ENCODE results near the gene RTP3. TPM values are rescaled to one million over a fixed set of nuclear protein-coding genes. Genes with fewer than 3 reads are reported as not detected.

RTP3 gene
- polyA plus RNA-seq, 1 of the 3 experiments (the other 2 are of a cell fraction), result not detected

DNA sequence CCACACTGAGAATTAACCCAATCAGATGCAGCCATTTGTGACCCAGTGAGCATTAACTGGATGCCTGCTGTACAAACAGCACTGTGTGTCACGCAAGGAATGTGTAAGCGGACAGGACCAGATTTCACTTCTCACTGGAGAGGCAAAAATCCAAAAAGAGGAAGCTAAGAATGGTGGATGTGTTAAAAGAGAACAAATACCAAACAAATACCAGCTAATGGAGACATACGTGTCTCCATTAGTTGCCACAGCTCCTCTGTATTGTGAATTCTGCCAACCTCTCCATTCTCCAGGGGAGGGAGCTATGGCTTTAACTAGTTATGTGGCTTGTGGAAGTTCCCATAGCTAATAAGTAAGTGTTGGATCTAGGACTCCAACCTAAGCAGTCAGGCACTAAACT, 35.7 kb upstream of the RTP3 start:
- ChIA-PET CTCF (interaction anchor here (0.7 to 6.3 kb wide), 6 partner anchors 9 to 341 kb away, joined by 3 to 39 read pairs (median 4); no protein-coding TSS in a partner anchor), POLR2A (no interaction called here)
- Histone ChIP-seq H2AFZ (ENCODE audit: low read depth) (no peak overlapping the region), H3F3A (replicated peaks; ENCODE audit: insufficient read depth) (no peaks in the 10 kb centered on the region), H3K9me2 (no peaks in the 10 kb centered on the region), H3K27me3 (ENCODE audit: insufficient read depth) (peaks cover 25% of the 10 kb centered on the region), H3K9ac (no peak overlapping the region), H3K4me2 (no peak overlapping the region), H3K4me1 (ENCODE audit: control insufficient read depth in 1 of 2, insufficient read depth in 2 of 2, low read depth in 1 of 2, low read length in 1 of 2) (no peaks in the 10 kb centered on the region; a peak in 1 of 4 replicates), H3K4me3 (ENCODE audit: low read depth in 2 of 2, low read length in 1 of 2) (no peak overlapping the region), H3K27ac (ENCODE audit: low read depth in 2 of 2, low read length in 1 of 2) (no peak overlapping the region), H4K20me1 (ENCODE audit: insufficient read depth) (no peaks in the 10 kb centered on the region), H3K9me3 (no peaks in the 10 kb centered on the region), H3K79me2 (ENCODE audit: insufficient read depth) (no peaks in the 10 kb centered on the region), H3K36me3 (replicated peaks in 1 of 2; ENCODE audit: control insufficient read depth in 1 of 2, insufficient read depth in 2 of 2, low read length in 1 of 2) (no peaks in the 10 kb centered on the region)
- WGBS (ENCODE audit: low lambda C conversion rate), result 20% methylated on average over 3 of the region's 3 CpGs
- no peak for TF ChIP-seq FOXM1 (IDR thresholded peaks at IDR 0.05; ENCODE audit: low read depth)
- TF ChIP-seq, protein P1, sequence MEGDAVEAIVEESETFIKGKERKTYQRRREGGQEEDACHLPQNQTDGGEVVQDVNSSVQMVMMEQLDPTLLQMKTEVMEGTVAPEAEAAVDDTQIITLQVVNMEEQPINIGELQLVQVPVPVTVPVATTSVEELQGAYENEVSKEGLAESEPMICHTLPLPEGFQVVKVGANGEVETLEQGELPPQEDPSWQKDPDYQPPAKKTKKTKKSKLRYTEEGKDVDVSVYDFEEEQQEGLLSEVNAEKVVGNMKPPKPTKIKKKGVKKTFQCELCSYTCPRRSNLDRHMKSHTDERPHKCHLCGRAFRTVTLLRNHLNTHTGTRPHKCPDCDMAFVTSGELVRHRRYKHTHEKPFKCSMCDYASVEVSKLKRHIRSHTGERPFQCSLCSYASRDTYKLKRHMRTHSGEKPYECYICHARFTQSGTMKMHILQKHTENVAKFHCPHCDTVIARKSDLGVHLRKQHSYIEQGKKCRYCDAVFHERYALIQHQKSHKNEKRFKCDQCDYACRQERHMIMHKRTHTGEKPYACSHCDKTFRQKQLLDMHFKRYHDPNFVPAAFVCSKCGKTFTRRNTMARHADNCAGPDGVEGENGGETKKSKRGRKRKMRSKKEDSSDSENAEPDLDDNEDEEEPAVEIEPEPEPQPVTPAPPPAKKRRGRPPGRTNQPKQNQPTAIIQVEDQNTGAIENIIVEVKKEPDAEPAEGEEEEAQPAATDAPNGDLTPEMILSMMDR (IDR thresholded peaks at IDR 0.05), result 0 out of 2 replicates have a peak, but pooled peaks have one; percentile 11
- DNase-seq, result no peak

DNA sequence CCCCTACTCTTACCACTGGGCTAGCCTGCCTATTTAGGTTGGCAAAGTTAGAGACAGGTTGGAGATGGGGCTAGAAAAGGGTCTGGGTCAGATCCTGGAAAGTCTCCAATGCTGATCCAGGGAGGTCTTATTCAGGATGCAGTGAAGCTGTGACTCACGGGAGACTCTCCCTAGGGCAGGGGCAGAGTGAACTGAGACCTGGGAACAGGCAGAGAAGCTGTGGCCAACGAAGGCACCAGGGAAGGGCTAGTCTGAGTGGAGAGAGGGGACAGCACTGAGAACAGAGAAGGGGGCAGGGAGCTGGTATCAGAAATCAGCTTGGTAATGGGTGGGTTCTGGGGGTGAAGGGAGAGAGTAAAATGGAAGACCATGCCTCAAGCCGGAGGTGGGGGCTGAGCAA, 35.3 kb upstream of the RTP3 start:
- Histone ChIP-seq H3K9me2 (no peaks in the 10 kb centered on the region), H3K4me2 (no peak overlapping the region), H3K36me3 (replicated peaks in 1 of 2; ENCODE audit: control insufficient read depth in 1 of 2, insufficient read depth in 2 of 2, low read length in 1 of 2) (no peaks in the 10 kb centered on the region), H3K9me3 (no peaks in the 10 kb centered on the region), H3K79me2 (ENCODE audit: insufficient read depth) (no peaks in the 10 kb centered on the region), H2AFZ (ENCODE audit: low read depth) (no peak overlapping the region), H3K4me3 (ENCODE audit: low read depth in 2 of 2, low read length in 1 of 2) (no peak overlapping the region), H3K4me1 (ENCODE audit: control insufficient read depth in 1 of 2, insufficient read depth in 2 of 2, low read depth in 1 of 2, low read length in 1 of 2) (no peaks in the 10 kb centered on the region; a peak in 1 of 4 replicates), H3K9ac (no peak overlapping the region), H3K27ac (ENCODE audit: low read depth in 2 of 2, low read length in 1 of 2) (no peak overlapping the region), H4K20me1 (ENCODE audit: insufficient read depth) (no peaks in the 10 kb centered on the region), H3K27me3 (ENCODE audit: insufficient read depth) (peaks cover 25% of the 10 kb centered on the region), H3F3A (replicated peaks; ENCODE audit: insufficient read depth) (no peaks in the 10 kb centered on the region)
- no peak for TF ChIP-seq GABPA (IDR thresholded peaks at IDR 0.05; ENCODE audit: low read depth)
- TF ChIP-seq, protein P2, sequence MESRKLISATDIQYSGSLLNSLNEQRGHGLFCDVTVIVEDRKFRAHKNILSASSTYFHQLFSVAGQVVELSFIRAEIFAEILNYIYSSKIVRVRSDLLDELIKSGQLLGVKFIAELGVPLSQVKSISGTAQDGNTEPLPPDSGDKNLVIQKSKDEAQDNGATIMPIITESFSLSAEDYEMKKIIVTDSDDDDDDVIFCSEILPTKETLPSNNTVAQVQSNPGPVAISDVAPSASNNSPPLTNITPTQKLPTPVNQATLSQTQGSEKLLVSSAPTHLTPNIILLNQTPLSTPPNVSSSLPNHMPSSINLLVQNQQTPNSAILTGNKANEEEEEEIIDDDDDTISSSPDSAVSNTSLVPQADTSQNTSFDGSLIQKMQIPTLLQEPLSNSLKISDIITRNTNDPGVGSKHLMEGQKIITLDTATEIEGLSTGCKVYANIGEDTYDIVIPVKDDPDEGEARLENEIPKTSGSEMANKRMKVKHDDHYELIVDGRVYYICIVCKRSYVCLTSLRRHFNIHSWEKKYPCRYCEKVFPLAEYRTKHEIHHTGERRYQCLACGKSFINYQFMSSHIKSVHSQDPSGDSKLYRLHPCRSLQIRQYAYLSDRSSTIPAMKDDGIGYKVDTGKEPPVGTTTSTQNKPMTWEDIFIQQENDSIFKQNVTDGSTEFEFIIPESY (IDR thresholded peaks at IDR 0.05; ENCODE audit: borderline replicate concordance, low read depth), result no peak
- no peak for TF ChIP-seq NRF1 (IDR thresholded peaks at IDR 0.05; ENCODE audit: low read depth, low read length)
- TF ChIP-seq MXI1 (IDR thresholded peaks at IDR 0.05; ENCODE audit: low read depth, low read length), result no peak
- no peak for TF ChIP-seq EZH2phosphoT487 (IDR thresholded peaks at IDR 0.05; ENCODE audit: borderline replicate concordance, low read depth)
- no peak for TF ChIP-seq RCOR1 (IDR thresholded peaks at IDR 0.05; ENCODE audit: low read length)
- TF ChIP-seq FOXM1 (IDR thresholded peaks at IDR 0.05; ENCODE audit: low read depth), result no peak
- TF ChIP-seq TAF1 (IDR thresholded peaks at IDR 0.05; ENCODE audit: borderline replicate concordance, low read depth, low read length), result no peak
- TF ChIP-seq, protein P3, sequence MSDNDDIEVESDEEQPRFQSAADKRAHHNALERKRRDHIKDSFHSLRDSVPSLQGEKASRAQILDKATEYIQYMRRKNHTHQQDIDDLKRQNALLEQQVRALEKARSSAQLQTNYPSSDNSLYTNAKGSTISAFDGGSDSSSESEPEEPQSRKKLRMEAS (IDR thresholded peaks at IDR 0.05; ENCODE audit: low read depth), result no peak
- WGBS (ENCODE audit: low lambda C conversion rate), result 9% methylated on average over 3 of the region's 3 CpGs
- ChIA-PET CTCF (interaction anchor here (0.7 to 6.3 kb wide), 6 partner anchors 8 to 342 kb away, joined by 3 to 39 read pairs (median 4); no protein-coding TSS in a partner anchor), POLR2A (no interaction called here)
- no peak for DNase-seq
